C4-2B (cell line): ENCODE results near the gene SLC8A3.

Source experiments
- H3K27ac ChIP-seq: fragments of 450-650 bp; 2 replicates; pipeline ENCODE4 v1.5.1; 2017
- ZFX ChIP-seq: fragments of 450-650 bp; IDR thresholded peaks from 2 replicates; pipeline ENCODE4 v1.6.1; 2017
- TF ChIP-seq, protein P1 (sequence below): fragments of 450-650 bp; conservative IDR thresholded peaks from 2 replicates; pipeline ENCODE4 v1.5.1; 2017; ENCODE audit warnings: mild to moderate bottlenecking

Gene SLC8A3

DNA sequence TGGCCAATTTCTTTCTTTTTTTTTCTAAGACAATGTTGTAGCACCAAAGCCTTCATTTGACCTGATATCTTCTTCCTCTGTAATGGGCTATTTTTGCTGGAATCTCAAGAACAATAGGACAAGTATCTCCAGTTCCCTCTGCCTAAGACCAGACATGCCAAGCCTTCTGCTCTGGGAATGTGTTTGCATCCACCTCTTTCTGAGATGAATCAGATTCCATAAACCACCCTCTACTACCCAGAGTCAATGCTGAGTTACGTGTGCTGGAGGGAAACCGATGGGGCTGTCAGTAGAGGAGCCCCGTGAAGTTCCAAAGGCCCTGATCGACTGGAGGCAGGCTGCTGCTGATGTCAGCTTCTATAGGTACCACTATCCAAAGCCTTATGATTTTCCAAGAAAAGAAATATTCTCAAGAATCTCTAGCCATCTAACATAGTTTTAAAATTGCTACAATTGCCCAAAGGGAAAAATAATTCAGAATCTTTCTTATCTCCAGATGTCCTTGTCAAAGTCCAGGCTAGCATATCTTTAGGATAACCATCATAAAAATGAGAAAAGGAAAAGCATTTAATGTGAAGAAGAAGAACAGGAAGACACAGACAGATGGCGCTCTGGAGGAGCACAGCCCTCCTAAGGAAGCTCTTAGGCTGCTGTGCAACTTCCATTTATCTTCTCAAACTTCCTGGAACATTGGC lies 101.9 kb downstream of the SLC8A3 start:
- H3K27ac ChIP-seq: no peak overlapping the region

DNA sequence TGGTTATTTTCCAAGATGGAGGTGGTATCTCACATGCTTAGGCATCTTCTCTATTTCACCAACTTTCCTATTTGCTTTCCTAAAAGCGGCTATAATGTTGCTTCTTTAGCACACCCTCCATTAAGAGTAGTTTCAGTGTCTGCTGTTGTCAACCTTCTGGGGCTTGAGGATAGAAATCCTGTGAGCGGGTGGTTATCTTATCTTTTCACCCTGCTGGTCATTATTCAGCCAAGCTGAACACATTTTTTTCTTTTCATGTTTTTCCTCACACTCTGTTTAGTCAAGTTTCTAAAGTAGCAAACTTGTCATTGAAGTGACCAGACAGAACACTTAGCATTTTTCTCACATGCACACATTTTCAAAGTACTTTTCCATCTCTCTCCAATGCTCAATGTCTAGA lies 104.5 kb downstream of the SLC8A3 start:
- H3K27ac ChIP-seq: no peak overlapping the region
- TF ChIP-seq, protein P1, sequence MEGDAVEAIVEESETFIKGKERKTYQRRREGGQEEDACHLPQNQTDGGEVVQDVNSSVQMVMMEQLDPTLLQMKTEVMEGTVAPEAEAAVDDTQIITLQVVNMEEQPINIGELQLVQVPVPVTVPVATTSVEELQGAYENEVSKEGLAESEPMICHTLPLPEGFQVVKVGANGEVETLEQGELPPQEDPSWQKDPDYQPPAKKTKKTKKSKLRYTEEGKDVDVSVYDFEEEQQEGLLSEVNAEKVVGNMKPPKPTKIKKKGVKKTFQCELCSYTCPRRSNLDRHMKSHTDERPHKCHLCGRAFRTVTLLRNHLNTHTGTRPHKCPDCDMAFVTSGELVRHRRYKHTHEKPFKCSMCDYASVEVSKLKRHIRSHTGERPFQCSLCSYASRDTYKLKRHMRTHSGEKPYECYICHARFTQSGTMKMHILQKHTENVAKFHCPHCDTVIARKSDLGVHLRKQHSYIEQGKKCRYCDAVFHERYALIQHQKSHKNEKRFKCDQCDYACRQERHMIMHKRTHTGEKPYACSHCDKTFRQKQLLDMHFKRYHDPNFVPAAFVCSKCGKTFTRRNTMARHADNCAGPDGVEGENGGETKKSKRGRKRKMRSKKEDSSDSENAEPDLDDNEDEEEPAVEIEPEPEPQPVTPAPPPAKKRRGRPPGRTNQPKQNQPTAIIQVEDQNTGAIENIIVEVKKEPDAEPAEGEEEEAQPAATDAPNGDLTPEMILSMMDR: no peak
- TF ChIP-seq ZFX: no peak

More for the DNA sequence above, 101.9 kb downstream of the SLC8A3 start:
- TF ChIP-seq ZFX: no peak
- TF ChIP-seq, protein P1: peak; percentile 84

DNA sequence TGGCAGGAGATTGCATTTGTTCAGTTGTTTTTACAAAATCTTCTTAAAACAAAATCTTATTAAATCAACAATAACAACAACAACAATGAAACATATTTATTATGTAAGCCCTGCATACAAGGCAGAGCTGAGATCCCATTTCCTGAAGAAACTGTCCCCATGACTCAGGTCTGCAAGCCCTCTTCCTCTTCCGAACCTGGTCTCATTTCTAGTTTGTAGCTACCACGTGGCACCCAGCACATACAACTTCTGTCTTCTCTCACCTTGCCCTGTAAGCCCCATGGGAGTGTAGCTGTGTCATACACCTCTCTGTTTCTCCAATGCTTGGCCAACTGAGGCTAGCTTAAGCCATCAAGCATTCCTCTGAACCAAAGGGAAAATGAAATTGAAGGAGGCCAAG lies 106.4 kb downstream of the SLC8A3 start:
- H3K27ac ChIP-seq: no peak overlapping the region
- no peak for TF ChIP-seq ZFX
- TF ChIP-seq, protein P1: no peak

DNA sequence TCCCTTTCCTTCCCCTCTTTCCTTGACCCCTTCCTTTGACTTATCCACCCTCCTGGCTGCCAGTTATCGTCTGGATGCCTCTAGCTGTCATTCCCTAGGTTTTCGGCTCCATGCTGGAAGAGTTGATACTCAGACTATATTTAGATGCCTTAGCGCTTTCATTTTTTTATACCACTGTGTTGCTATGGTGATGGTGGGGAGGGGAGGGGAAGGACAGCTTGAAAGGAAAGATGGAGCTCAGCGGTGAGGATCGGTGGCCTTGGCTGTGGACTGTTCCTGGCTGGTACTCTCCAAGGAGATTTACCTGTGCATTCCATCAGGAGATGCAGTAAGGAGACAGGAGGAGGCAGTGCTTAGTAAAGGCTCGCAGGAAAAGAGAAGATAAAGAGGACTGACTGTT lies 108.7 kb downstream of the SLC8A3 start:
- TF ChIP-seq, protein P1: no peak
- no peak for TF ChIP-seq ZFX
- H3K27ac ChIP-seq: no peak overlapping the region

DNA sequence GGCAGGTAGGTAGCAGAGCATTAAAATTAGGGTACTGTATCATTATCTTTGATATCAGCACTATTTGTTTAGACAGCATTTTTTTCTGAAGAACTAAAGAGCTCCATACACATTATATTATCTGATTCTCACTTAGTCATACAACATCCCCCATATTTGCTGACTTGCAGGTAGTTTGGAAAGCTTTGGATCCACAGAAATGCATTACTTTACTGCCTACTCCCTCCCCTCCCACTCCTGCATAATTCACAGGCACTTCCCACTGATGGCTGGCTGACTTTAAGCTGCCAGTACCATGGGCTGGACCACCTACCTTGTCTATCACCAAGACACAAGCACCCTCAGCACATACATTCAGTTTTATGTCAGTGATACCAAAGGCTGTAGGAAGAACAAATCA lies 110.4 kb downstream of the SLC8A3 start:
- TF ChIP-seq, protein P1: no peak
- TF ChIP-seq ZFX: no peak
- H3K27ac ChIP-seq: no peak overlapping the region

DNA sequence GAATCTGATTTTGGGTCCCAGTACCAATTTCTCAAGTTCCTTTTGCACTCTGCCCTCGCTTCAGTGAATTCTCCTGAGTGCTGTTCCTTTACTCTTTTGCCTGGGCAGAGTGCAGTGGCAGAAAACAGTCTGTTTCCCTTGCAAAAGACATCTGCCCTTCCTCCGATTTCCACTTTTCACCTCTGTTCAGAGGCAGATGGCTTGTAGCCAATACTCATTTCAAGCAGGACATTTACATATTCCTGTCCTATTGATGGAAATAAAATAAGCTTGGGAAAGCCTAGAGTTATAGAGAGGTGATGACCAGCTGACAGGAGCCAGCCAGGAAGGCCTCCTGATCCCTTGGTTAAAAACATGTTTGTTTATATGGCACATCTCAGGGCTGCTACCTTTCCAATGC lies 111.0 kb downstream of the SLC8A3 start:
- TF ChIP-seq, protein P1: no peak
- no peak for TF ChIP-seq ZFX
- no peak overlapping the region for H3K27ac ChIP-seq

DNA sequence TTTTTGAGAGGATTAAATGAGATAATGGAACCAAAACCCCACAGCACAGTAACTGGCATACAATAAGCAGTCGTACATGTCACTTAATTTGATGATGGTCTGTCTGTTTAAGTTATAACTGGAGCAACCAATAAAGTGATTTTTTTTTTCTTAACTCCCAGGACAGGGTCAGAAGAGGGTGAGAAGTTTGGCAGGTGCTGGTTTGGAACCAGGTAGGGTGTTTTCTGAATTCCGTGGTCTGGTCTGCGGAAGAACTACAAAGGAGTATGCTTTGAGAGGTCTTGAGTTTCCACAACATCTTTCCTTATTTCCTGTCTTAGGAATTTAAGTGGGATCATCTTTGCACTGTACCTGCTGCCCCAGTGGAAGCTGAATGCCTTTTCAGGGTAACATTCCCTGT lies 111.7 kb downstream of the SLC8A3 start:
- H3K27ac ChIP-seq: no peak overlapping the region
- TF ChIP-seq, protein P1: no peak
- no peak for TF ChIP-seq ZFX
